ENCODE results near the gene CDC42EP2.

GRCh38 chr11:65274735-65275682 lies 39.7 kb upstream of the CDC42EP2 start:
- TF ChIP-seq POLR2AphosphoS5 (IDR thresholded peaks at IDR 0.05) (peak; percentile 87), CTCF (IDR thresholded peaks at IDR 0.05) (peak; percentile 40 to 96 (median 81)), POLR2A (IDR thresholded peaks at IDR 0.05) (no peak)

Measured in prostate gland (tissue), 2 donors.